ENCODE data around the gene KDR.

Gene KDR

DNA sequence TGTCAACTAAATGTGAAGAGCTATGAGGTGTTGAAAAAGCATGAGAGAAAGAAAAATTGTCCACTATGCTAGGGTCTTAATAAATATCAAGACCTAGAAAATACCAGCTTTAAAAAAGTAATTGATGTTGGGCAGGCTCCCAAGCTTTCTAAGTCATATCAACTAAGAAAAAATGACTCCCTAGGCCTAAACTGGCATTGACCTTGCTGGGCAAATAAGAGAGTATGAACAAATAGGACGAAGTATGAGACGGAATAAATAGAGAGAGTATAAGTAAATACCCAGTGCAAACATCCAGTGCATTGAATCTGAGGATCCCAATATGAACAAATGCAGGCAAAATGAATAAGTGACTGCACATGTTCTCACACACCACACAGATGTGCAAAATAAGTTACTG, 3.2 kb downstream of the KDR start:
- no peak for DNase-seq

DNA sequence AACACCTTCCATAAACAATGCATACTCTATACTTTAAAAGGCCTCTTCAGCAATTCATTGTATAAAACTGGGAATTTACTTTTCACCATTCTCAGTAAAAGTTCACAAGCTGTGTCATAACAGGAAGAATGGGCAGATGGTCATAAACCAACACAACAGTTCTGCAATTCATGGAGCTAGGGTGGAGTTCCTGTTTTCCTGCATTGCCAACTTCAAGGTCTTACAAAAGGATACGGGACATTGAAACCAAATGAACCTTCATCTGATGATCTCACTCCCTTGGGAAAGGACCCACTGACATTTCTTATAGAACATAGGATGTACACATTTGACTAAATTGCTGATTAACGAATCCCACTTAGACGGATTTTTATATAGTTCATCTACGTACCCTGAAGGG, 4.1 kb downstream of the KDR start:
- DNase-seq: no peak

DNA sequence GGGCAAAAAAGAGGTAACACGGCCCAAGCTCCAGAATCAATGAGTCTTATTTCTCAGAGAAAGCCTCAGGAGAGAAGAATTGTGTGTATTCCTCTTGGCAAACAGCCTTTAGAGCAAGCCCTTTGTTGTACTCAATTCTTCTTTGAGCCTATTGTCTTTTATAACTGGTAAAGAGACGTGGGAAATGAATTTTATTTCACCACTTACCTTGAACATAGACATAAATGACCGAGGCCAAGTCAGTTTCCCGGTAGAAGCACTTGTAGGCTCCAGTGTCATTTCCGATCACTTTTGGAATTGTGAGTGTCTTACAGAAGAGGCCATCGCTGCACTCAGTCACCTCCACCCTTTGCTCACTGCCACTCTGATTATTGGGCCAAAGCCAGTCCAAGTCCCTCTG, 7.0 kb downstream of the KDR start:
- no peak for DNase-seq

DNA sequence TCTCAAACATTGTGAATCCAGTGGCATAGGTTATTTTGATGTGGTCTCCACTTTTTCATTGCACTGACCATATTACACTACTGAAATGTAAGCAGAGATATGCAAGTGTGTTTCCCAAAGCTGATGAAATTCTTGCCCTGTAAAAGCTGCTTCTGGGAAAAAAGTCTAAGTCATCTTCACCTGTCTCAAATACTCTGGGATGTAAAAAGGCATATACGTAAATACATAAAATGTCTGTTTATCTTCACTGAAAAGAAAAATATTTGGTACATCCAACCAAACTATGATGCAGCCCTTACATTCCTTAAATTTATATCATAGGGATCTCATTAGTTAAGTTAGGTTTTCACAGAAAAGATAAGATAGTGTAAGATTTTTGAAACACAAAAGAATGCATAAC, 7.9 kb downstream of the KDR start:
- no peak for DNase-seq

DNA sequence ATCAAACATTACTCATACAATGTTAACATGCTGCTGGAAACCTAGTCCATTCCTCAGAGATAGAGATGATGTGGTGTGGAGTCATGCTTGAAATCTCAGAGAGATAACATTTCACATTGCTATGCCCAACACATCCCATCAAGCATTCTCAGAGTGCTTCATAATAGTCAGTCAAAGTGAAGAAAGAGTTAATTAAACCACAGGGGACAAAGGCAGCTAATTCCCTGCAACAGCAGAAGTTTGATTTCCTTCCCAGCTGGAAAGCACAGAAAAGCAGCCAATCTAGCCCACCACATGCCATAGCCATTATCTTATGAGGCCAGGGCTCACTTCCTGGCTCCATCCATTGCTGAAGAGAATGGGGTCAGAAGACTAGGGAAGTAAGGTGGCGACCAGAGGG, 8.9 kb downstream of the KDR start:
- DNase-seq: no peak

DNA sequence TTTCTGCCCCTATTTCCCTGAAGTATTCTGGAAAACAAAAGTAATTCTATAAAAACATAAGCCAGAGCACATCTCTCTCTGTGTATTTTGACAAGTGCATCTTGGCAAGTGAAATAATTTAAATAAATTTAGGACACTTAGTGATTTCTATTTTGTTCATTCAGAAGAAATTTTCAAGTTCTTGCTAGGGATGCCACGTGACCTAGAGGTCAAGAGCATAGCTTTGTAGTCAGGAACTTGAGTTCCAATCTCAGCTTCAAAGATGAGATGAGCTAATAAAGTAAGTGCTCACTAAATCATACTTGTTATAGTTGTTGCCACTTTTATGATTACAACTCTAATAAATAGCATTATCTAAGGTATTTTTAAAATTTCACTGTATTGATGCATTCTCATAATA, 13.8 kb downstream of the KDR start:
- DNase-seq: no peak

GRCh38 chr4:55110131-55110530, 15.3 kb downstream of the KDR start:
- no peak for DNase-seq

GRCh38 chr4:55107054-55107453, 18.3 kb downstream of the KDR start:
- no peak for DNase-seq

DNA sequence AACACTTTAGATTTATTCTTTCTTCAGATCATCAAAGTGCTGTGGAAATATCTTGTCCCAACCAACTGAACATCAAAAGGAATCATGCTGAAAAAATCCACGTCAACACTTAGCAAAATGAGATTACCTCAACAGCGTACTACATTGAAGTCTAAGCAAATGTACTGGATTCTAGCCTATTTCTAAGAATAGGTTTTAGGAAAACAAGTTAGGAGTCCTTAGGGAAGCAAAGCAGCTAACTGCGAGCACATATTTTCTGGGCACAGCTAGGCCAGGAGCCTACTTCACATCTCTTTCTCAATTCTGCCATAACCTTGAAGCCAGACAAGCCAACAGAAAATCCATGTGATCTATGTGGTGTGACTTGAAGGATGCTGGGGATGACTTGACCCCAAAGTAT, 22.2 kb downstream of the KDR start:
- no peak for DNase-seq

DNA sequence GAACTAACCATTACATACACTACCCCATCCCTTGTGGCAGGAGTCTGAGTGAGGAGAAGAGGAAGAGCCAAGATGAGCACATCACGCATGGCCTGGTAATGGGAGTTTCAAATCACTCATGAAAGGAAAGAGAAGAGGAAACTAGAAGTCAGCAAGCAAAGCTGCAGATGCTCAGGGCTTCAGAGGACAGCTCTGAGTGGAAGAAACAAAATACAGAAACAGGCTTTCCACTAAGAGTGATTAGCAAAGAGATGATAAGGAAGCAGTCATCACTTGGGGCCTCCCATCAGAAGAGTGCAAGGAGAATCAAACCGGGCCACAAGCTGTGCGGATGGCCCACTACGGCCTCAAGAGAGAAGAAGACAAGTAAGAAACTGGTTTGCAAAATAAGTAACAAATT, 25.6 kb downstream of the KDR start:
- no peak for DNase-seq

DNA sequence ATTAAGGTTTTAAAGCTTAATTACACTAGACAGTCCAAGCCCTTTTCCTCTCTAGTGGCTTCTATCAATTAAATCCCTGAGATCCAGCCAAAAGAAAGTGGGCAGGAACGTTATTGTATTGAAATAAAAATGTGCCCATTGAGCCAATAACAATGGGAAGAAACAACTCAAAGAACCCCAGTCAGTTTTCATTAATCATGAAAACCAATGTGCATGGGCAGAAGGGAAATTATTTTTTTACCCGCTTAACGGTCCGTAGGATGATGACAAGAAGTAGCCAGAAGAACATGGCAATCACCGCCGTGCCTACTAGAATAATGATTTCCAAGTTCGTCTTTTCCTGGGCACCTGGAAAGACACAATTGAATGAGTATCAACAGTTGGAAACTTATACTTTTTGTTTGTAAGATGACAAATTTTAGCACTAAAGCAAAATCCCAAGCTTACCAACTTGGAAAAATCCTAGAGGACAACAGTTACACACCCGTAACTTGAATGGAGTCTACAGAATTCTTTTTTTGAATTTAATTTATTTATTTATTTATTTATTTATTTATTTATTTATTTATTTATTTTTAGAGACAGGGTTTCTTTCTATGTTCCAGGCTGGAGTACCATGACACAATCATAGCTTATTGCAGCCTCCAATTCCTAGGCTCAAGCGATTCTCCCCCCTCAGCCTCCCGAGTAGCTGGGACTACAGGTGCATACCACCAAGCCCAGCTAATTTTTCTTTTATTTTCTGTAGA, 26.8 kb downstream of the KDR start:
- no peak for DNase-seq

GRCh38 chr4:55096619-55097018, 28.8 kb downstream of the KDR start:
- no peak for DNase-seq

DNA sequence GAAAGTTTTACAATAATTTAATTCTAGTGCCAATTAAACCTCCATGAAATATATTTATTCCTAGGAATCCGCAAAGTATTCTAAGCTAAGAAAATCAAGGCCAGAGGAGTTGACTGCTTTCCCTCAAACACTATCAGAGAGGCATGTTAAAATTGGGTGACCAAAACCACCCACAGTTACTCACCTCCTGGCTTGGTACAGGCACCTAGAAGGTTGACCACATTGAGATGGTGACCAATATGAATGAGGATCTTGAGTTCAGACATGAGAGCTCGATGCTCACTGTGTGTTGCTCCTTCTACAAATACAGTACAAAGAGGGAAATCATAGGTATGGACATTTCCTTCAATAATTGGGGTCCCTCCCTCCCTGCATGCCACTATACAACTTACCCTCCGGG, 29.4 kb downstream of the KDR start:
- DNase-seq: no peak

DNA sequence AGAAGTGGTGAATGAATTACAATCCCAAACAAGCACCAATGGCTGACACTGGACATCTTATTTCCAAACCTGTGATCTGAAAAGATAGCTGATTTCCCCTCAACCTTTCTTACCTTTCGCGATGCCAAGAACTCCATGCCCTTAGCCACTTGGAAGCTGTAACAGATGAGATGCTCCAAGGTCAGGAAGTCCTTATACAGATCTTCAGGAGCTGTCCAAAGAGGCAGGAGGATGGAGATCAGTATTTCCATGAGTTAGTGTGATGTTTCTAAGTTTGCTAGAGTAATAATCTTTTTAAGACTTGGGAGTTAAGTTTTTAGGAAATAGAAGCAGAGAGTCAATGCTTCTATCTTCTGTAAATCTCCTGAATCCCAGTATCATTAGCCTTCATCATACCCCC, 32.9 kb downstream of the KDR start:
- no peak for DNase-seq

DNA sequence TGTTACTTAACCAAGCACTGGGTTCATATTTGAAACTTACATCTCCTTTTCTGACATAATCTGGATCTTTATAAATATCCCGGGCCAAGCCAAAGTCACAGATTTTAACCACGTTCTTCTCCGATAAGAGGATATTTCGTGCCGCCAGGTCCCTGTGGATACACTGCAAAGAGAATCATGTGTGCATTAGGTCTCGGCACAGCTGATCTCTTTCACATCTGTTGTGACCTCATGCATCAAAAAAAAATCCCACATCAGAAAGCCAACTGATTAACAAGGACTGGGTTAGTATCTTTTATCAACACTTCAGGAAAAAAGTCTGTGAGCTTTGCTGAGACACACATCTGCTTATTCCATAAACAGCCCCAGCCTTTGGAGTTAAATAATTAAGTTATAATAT, 35.5 kb downstream of the KDR start:
- DNase-seq: no peak

DNA sequence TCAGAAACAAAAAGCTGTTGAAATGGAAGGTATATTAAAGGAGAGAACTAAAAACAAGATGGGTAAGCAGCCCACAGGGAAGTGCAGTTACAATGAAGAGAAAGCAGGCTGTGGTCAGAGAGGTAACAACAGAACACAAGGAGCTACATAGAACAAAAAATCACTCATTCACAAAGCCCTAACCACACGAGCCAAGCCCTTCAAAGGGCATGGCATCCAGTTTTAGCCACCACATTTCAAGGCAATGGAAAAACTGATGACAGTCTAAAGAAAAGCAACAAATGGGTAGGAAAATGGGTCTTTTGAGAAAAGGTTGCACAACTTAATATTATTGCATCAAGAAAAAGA, 37.5 kb downstream of the KDR start:
- no peak for DNase-seq

- DNase-seq: no peak
Measured at GRCh38 chr4:55087009-55087912, 38.1 kb downstream of the KDR start.

DNA sequence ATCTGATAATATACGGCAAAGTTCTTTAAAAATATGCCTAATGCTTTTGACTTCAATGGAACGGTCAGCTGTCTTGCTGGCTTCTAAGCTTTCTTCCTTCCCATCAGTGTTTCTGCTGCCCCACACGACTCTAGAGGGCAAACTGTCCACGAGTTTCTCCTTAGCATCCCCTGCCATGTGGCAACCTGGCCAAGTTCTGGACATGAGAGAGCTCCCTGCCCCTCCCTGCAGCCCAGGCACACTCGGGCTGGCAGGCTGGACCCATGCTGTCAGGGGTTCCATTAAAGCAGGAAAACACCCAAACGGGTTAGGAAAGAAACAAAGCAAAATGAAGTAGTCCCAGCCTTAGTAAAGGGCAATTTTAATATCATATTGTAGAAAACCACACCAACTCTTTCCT, 38.8 kb downstream of the KDR start:
- no peak for DNase-seq

- no peak for DNase-seq
Measured at GRCh38 chr4:55083735-55084134, 41.7 kb downstream of the KDR start.

DNA sequence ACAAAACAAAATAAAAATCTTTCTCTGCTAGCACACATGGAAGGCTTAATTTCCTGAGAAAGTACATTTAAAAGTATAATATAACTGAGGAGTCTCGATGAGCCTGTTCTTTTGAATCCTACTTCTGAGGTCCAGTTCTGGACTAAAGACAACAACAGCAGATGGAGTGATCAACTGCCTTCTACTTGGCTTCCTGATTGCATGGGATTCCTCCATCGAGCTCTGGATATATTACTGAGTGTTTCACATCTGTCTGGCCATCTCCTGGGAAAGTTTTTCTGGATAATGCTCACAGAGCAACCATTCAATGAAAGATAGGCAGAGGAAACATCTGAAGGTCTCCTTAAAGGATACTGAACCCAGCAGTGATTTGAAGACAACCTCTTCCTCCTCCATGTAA, 42.6 kb downstream of the KDR start:
- DNase-seq: no peak

DNA sequence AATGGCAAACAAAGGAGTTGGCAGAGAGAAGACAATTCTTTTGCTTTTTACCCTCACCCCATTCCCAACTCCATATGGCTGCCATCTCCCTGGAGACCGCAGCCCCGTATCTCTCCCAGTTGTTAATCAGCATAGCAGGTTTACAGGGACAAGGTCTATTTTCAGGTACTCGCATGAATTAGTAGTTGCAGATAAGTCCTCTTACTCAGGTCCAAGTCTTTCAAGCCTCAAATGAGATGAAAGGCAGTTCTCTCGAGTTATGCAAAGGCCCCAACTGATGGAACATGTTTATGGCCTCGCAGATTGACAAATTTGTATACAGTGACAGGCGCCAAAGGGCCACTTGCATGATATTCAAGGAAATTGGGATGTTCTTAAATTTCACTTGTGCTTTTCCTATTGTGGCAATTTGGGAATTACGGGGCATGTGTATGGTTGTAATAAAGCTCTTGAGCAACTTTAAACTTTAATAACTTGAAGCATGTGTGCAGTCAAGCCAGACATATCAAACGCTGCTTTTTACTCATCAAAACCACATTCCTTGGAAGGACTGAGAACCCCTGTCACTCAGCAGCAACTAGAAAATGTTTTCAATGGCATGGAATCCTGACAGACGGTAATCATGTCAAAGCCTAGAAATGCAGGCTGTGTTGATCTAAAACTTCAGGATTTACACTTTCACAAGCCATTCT, 45.1 kb downstream of the KDR start:
- DNase-seq: no peak

DNA sequence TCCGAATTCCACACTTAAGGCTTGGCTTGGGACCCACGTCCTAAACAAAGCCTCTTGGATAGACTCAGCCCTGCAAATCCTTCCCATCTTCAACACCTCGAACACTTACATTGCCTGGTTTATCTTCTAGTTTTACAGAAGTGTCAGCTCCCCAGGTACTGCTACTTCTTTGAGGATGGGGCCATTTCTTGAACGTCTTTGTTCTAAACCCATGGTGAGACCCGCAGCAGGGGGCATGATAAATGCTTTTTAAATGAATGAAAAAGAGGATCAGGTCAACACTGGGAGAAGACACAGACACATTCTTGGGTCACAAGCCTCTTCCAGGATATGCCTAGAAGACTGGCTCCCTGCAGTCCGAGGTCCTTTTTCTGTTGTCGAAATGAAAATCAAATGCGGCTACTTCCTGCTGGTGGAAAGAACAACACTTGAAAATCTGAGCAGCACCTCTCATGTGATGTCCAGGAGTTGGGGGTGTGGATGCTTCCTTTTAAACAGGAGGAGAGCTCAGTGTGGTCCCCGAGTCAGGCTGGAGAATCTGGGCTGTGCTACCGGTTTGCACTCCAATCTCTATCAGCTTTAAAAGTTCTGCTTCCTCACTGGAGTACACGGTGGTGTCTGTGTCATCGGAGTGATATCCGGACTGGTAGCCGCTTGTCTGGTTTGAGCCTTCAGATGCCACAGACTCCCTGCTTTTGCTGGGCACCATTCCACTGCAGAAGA, 45.8 kb downstream of the KDR start:
- DNase-seq: no peak

DNA sequence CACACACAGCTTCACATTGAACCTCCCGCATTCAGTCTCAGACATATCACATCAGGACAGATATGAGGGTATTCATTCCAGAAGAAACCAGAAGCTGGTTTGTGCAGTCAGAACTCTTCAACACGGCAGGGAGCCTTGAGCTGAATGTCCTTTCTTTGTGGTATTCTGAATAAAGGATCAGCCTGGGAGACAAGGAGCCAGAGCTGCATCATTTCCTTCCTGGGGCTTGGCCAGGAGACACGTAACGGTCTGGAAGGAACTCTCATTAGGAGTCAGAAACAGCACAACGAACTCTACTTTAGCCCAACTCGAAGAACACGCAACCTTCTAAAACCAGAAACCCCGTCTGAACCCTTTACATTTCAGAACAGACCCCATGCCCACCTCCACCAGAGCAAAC, 46.4 kb downstream of the KDR start:
- DNase-seq: no peak
